Right cardiac atrium (tissue), 5 donors: ENCODE results near the gene SRCAP. TPM values are rescaled to one million over a fixed set of nuclear protein-coding genes. Genes with fewer than 3 reads are reported as not detected.
"Not testable (repeated sequence)": the region's sequence is repeated elsewhere in the genome, so short reads cannot be mapped to it uniquely, and the experiment has no call there.

Source experiments
- ATAC-seq, 2 donors: fragments of 200-7000 bp; cut with Tn5 transposase; one replicate each; pipeline versions ENCODE4 v1.8.0 to v1.9.1; 2020; ENCODE audit warnings: moderate library complexity in 2 of 2, mild to moderate bottlenecking in 1 of 2
- DNase-seq, 3 donors: peaks; one replicate each; pipeline ENCODE4 v3.0.0-alpha.2; 2020
- H3K27ac ChIP-seq: one replicate; pipeline ENCODE4 v1.5.1; 2013; ENCODE audit warnings: mild to moderate bottlenecking, low read length, control low read depth, moderate library complexity
- H3K27me3 ChIP-seq: one replicate; pipeline ENCODE4 v1.6.1; 2013; ENCODE audit not compliant: control insufficient read depth, insufficient read depth
- H3K4me1 ChIP-seq: one replicate; pipeline ENCODE4 v1.6.1; 2013; ENCODE audit warnings: low read length; ENCODE audit not compliant: control insufficient read depth, insufficient read depth
- H3K4me3 ChIP-seq: one replicate; pipeline ENCODE4 v1.5.1; 2013; ENCODE audit warnings: low read length, control low read depth
- H3K9me3 ChIP-seq: one replicate; pipeline ENCODE4 v1.6.1; 2013; ENCODE audit warnings: low read length; ENCODE audit not compliant: control insufficient read depth
- WGBS: extraction: QIAGEN DNeasy Blood & Tissue Kit; methylation state at CpG from one replicate; pipeline ENCODE4 v1.1.7; 2013; 5-methylcytosine and 5-hydroxymethylcytosine counted together
- intact Hi-C, 4 donors: fragments of 100-400 bp; cut with DNase I; formaldehyde crosslinking; loops; one replicate each; pipeline versions ENCODE4 v1.11.0 to v1.14.0; 2022 to 2023
- polyA plus RNA-seq: library from polyadenylated mRNA; stranded (reverse); fragments of 200-250 nt; gene quantifications from one replicate; pipeline ENCODE4 v1.2.3, GENCODE V29; 2013
- total RNA-seq, 4 donors: library from RNA; stranded (reverse); fragmentation: NEBNext Ultra II Directional; extraction: Animal tissue kit (Norgen Biotek cat#: 25700); gene quantifications; one replicate each; pipeline ENCODE4 v1.2.1, GENCODE V29; 2021
- donor health status: healthy with polysubstance abuse.
- donor health status: DM: no; HTN: yes; CAD: no.
- donor health status: DM: no; HTN: no; CAD: no.
- donor health status: DM: no; HTN: yes; CAD: no; lungs with severe emphysema.
- donor health status: DM: yes; HTN: yes; CAD: no.

The SRCAP gene
- total and polyA plus RNA-seq, 5 donors: 27.6 to 61.2 (median 43.6) TPM

GRCh38 chr16:30700971-30701370, 2.0 kb downstream of the SRCAP start:
- 63% methylated on average over 5 of the region's 5 CpGs for WGBS
- Histone ChIP-seq H3K4me1 (peaks cover 2% of the 10 kb centered on the region), H3K9me3 (no peaks in the 10 kb centered on the region), H3K4me3 (no peak overlapping the region), H3K27me3 (no peaks in the 10 kb centered on the region), H3K27ac (no peak overlapping the region)
- no peak for DNase-seq
- intact Hi-C loops: loop anchor here in 1 of 4 donors (5.0 to 10.0 kb wide), 2 partner anchors 36 to 64 kb away; partner anchors contain the start of genes CFAP119 and RNF40
- ATAC-seq: no peak

GRCh38 chr16:30703071-30703470, 4.1 kb downstream of the SRCAP start:
- intact Hi-C loops: loop anchor here in 1 of 4 donors (5.0 to 10.0 kb wide), 2 partner anchors 34 to 62 kb away; partner anchors contain the start of genes CFAP119 and RNF40
- WGBS: 92% methylated on average over 12 of the region's 12 CpGs
- H3K27ac ChIP-seq, H3K4me3 ChIP-seq, ATAC-seq, H3K27me3 ChIP-seq, H3K4me1 ChIP-seq, DNase-seq, H3K9me3 ChIP-seq: not testable (repeated sequence)

GRCh38 chr16:30703971-30704370, 5.0 kb downstream of the SRCAP start:
- intact Hi-C loops: loop anchor here in 1 of 4 donors (5.0 to 10.0 kb wide), 2 partner anchors 33 to 61 kb away; partner anchors contain the start of genes CFAP119 and RNF40
- 94% methylated on average over 10 of the region's 10 CpGs for WGBS
- peaks cover 2% of the 10 kb centered on the region for H3K4me1 ChIP-seq
- H3K9me3 ChIP-seq: no peaks in the 10 kb centered on the region
- peak in 1 of 3 donors; percentile 43 for DNase-seq
- H3K4me3 ChIP-seq: no peak overlapping the region
- H3K27ac ChIP-seq: no peak overlapping the region
- ATAC-seq: no peak
- no peaks in the 10 kb centered on the region for H3K27me3 ChIP-seq

GRCh38 chr16:30706046-30706445, 7.1 kb downstream of the SRCAP start:
- Histone ChIP-seq H3K4me3 (no peak overlapping the region), H3K4me1 (no peaks in the 10 kb centered on the region), H3K9me3 (no peaks in the 10 kb centered on the region), H3K27me3 (no peaks in the 10 kb centered on the region), H3K27ac (no peak overlapping the region)
- DNase-seq: no peak
- ATAC-seq: no peak
- intact Hi-C loops: loop anchor here in 1 of 4 donors (10.0 kb wide), 1 partner anchor 59 kb away; the partner anchor contains the start of genes CFAP119 and RNF40
- 91% methylated on average over 6 of the region's 6 CpGs for WGBS

- Histone ChIP-seq H3K27me3 (no peaks in the 10 kb centered on the region), H3K27ac (no peak overlapping the region), H3K9me3 (no peaks in the 10 kb centered on the region), H3K4me1 (no peaks in the 10 kb centered on the region), H3K4me3 (no peak overlapping the region)
- DNase-seq: no peak
- 89% methylated on average over 4 of the region's 4 CpGs for WGBS
- intact Hi-C loops: no loop called here
- ATAC-seq: no peak
These were observed 12.0 kb downstream of the SRCAP start for GRCh38 chr16:30710971-30711370.

- Histone ChIP-seq H3K27ac (no peak overlapping the region), H3K4me3 (no peak overlapping the region), H3K4me1 (no peaks in the 10 kb centered on the region), H3K9me3 (no peaks in the 10 kb centered on the region), H3K27me3 (no peaks in the 10 kb centered on the region)
- DNase-seq (no peak), ATAC-seq (no peak)
- 96% methylated on average over 1 of the region's 1 CpG for WGBS
- intact Hi-C loops: no loop called here
These were observed 12.7 kb downstream of the SRCAP start for GRCh38 chr16:30711712-30712111.

GRCh38 chr16:30715750-30716445, 16.9 kb downstream of the SRCAP start:
- intact Hi-C loops: no loop called here
- Histone ChIP-seq H3K27me3 (no peaks in the 10 kb centered on the region), H3K9me3 (no peaks in the 10 kb centered on the region), H3K4me1 (no peaks in the 10 kb centered on the region), H3K4me3 (no peak overlapping the region), H3K27ac (no peak overlapping the region)
- DNase-seq: no peak
- ATAC-seq: peak in 1 of 2 donors; percentile 31
- WGBS: 78% methylated on average over 17 of the region's 17 CpGs

- 82% methylated on average over 11 of the region's 11 CpGs for WGBS
- no peak for ATAC-seq
- no peak for DNase-seq
- Histone ChIP-seq H3K9me3 (no peaks in the 10 kb centered on the region), H3K27ac (no peak overlapping the region), H3K27me3 (no peaks in the 10 kb centered on the region), H3K4me1 (no peaks in the 10 kb centered on the region), H3K4me3 (no peak overlapping the region)
- intact Hi-C loops: no loop called here
These were observed 21.1 kb downstream of the SRCAP start for GRCh38 chr16:30720086-30720485.

- H3K27me3 ChIP-seq: no peaks in the 10 kb centered on the region
- H3K9me3 ChIP-seq: no peaks in the 10 kb centered on the region
- DNase-seq: no peak
- intact Hi-C loops: no loop called here
- no peak overlapping the region for H3K27ac ChIP-seq
- no peak for ATAC-seq
- 81% methylated on average over 9 of the region's 9 CpGs for WGBS
- H3K4me1 ChIP-seq: no peaks in the 10 kb centered on the region
- no peak overlapping the region for H3K4me3 ChIP-seq
These were observed 21.7 kb downstream of the SRCAP start for GRCh38 chr16:30720694-30721093.

GRCh38 chr16:30721167-30721566, 22.2 kb downstream of the SRCAP start:
- ATAC-seq (no peak), DNase-seq (no peak)
- H3K27ac ChIP-seq: no peak overlapping the region
- no peak overlapping the region for H3K4me3 ChIP-seq
- no peaks in the 10 kb centered on the region for H3K9me3 ChIP-seq
- WGBS: 96% methylated on average over 8 of the region's 8 CpGs
- no peaks in the 10 kb centered on the region for H3K27me3 ChIP-seq
- intact Hi-C loops: no loop called here
- H3K4me1 ChIP-seq: no peaks in the 10 kb centered on the region

GRCh38 chr16:30721606-30722005, 22.6 kb downstream of the SRCAP start:
- 97% methylated on average over 1 of the region's 1 CpG for WGBS
- no peaks in the 10 kb centered on the region for H3K4me1 ChIP-seq
- no peak for ATAC-seq

More at GRCh38 chr16:30721606-30722005, 22.6 kb downstream of the SRCAP start:
- Histone ChIP-seq H3K9me3 (no peaks in the 10 kb centered on the region), H3K4me3 (no peak overlapping the region), H3K27ac (no peak overlapping the region), H3K27me3 (no peaks in the 10 kb centered on the region)
- no peak for DNase-seq
- intact Hi-C loops: no loop called here
